ENCODE results near the gene IKZF5. TPM values are rescaled to one million over a fixed set of nuclear protein-coding genes. Genes with fewer than 3 reads are reported as not detected.
A peak's percentile ranks its signal among the peaks of the same experiment; 100 is the strongest.

IKZF5 gene
- total RNA-seq, 1 donor from 2014 or later: 19.9 TPM

DNA sequence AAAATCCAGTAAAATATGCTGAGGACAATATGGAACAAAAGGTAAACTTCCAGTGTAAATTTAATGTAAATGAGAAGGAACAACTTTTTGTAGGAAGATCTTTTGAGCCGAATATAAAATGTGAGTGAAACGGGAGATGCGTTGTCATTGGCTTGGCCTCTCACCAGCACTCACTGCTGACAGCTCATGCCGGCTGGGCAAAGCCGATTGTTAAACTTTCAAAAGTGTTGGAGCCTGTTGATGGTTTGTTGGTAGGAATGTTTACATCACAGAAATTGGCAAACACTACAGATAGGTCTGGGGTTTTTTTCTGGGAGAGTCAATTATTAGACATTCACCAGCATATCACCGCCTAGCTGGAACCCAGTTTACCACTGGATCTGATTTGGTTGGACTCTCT, 22.3 kb downstream of the IKZF5 start:
- no peak for ATAC-seq
- no peaks in the 10 kb centered on the region for H3K9me3 ChIP-seq
- no peaks in the 10 kb centered on the region for H3K27me3 ChIP-seq
- no peak overlapping the region for H3K4me3 ChIP-seq
- no peak overlapping the region for H3K27ac ChIP-seq
- TF ChIP-seq, protein P1, sequence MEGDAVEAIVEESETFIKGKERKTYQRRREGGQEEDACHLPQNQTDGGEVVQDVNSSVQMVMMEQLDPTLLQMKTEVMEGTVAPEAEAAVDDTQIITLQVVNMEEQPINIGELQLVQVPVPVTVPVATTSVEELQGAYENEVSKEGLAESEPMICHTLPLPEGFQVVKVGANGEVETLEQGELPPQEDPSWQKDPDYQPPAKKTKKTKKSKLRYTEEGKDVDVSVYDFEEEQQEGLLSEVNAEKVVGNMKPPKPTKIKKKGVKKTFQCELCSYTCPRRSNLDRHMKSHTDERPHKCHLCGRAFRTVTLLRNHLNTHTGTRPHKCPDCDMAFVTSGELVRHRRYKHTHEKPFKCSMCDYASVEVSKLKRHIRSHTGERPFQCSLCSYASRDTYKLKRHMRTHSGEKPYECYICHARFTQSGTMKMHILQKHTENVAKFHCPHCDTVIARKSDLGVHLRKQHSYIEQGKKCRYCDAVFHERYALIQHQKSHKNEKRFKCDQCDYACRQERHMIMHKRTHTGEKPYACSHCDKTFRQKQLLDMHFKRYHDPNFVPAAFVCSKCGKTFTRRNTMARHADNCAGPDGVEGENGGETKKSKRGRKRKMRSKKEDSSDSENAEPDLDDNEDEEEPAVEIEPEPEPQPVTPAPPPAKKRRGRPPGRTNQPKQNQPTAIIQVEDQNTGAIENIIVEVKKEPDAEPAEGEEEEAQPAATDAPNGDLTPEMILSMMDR (IDR thresholded peaks at IDR 0.05): no peak
- H3K4me1 ChIP-seq: no peaks in the 10 kb centered on the region
- DNase-seq: no peak
- intact Hi-C loops (cut with DNase I): no loop called here
- H3K36me3 ChIP-seq: peaks cover 11% of the 10 kb centered on the region

DNA sequence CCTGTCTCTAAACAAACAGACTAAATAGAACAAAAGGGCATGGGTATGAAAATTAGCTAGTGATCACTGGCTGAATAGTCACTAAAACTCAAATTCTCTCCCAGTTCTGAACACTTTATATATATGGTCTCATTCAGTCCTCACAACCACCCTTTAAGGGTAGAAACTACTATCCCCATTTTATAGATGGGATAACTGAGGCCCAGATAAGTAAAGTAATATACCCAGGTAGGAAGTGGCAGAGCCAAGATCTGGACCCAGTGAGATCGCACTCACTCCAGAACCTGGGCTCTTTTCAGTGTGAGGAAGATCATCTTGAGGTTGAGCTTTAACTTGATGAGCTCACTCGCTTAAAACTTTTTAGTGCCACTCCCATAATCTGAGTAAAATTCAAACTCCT, 23.9 kb downstream of the IKZF5 start:
- intact Hi-C loops (cut with DNase I): no loop called here
- TF ChIP-seq, protein P1 (IDR thresholded peaks at IDR 0.05): no peak
- Histone ChIP-seq H3K9me3 (no peaks in the 10 kb centered on the region), H3K36me3 (no peaks in the 10 kb centered on the region), H3K27me3 (no peaks in the 10 kb centered on the region), H3K4me3 (no peak overlapping the region), H3K4me1 (peaks cover under 1% of the 10 kb centered on the region), H3K27ac (no peak overlapping the region)
- DNase-seq: no peak
- ATAC-seq: no peak

DNA sequence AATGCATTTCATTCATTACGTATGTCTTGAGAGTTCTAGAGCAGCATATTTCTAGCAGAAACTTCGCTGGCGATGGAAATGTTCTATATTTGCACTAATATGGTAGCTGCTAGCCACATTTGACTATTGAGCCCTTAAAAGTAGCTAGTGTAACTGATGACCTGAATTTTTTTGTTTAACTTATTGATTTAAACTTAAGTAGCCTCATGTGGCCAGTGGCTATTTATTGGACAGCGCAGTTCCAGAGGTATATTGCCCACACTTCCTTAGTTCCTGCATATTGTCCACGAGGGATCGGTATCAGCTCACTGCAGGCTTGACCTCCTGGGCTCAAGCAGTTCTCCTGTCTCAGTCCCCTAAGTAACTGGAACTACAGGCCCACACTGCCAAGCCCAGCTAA, 24.7 kb downstream of the IKZF5 start:
- TF ChIP-seq, protein P1 (IDR thresholded peaks at IDR 0.05): no peak
- H3K27ac ChIP-seq: no peak overlapping the region
- ATAC-seq (no peak), DNase-seq (no peak)
- intact Hi-C loops (cut with DNase I): no loop called here
- no peaks in the 10 kb centered on the region for H3K36me3 ChIP-seq
- H3K4me1 ChIP-seq: peaks cover 6% of the 10 kb centered on the region
- no peaks in the 10 kb centered on the region for H3K9me3 ChIP-seq
- H3K4me3 ChIP-seq: no peak overlapping the region
- no peaks in the 10 kb centered on the region for H3K27me3 ChIP-seq

DNA sequence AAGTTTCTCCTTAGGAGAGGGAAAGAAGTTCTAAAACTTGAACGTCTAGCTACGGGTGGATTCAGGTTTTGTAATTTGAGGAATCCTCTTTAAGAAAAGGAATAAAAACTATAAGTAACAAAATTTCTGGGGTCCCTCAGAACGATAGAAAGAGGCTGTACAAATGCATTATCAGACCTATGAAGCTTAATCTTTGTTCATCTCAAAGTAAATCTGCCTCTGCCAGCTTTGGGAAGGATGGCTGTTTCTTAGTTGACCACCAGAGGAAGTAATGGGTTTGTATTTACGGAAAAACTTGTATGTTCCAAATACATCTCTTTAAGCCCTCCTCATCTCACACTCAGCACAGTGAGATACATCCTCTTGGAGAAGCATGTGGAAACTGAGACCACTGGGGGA, 27.5 kb downstream of the IKZF5 start:
- Histone ChIP-seq H3K4me1 (peaks cover 6% of the 10 kb centered on the region), H3K9me3 (no peaks in the 10 kb centered on the region), H3K27me3 (no peaks in the 10 kb centered on the region), H3K36me3 (no peaks in the 10 kb centered on the region), H3K27ac (no peak overlapping the region), H3K4me3 (peak overlapping the region; percentile 71)
- ATAC-seq: no peak
- intact Hi-C loops (cut with DNase I): no loop called here
- DNase-seq: no peak
- TF ChIP-seq, protein P1 (IDR thresholded peaks at IDR 0.05): peak; percentile 39

DNA sequence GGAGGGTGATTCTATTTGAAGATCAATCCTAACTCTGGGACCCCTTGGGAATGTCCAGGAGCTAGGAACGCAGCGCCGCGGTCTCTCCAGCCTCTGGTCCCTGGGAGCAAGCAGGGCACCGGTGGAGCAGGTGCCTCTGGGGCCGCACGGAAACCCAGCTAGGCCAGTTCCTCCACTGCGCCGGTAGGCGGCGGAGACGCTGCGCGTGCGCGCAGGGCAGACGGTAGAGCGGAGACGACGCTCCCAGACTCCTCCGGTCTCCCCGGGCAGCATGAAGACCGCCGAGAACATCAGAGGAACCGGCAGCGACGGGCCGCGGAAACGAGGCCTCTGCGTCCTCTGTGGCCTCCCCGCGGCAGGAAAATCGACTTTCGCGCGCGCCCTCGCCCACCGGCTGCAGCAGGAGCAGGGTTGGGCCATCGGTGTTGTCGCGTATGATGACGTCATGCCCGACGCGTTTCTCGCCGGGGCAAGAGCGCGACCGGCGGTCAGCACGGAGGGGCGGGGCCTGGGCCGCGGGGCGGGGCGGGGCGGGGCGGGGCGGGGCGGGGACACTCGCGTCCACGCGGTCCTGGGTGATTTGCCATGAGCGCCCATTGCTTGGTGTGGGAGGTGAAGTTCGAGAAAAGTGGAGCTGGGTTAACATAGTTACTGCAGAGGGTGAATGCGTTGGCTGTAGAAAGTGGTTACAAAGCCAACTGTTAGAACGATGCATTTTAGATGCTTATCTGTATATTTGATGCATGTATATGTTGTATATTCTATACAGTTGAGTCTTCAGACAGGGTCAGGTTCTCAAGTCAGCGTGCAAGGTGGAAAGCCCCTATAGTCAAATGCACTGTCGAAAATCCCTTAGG, 28.2 kb downstream of the IKZF5 start, which contains the start of gene PSTK:
Gene PSTK (plus strand): TSS at position 193 of the 857 bp plus-strand sequence. CDS start 79 bp downstream, at position 272.
- ATAC-seq (peak; percentile 99), DNase-seq (peak; percentile 96)
- peaks cover 6% of the 10 kb centered on the region for H3K4me1 ChIP-seq
- no peaks in the 10 kb centered on the region for H3K9me3 ChIP-seq
- H3K4me3 ChIP-seq: peak within 1 kb of the TSS; percentile 71
- peak within 1 kb of the TSS; percentile 97 for H3K27ac ChIP-seq
- intact Hi-C loops (cut with DNase I): no loop called here
- no peaks in the 10 kb centered on the region for H3K27me3 ChIP-seq
- TF ChIP-seq, protein P1 (IDR thresholded peaks at IDR 0.05): peak; percentile 92
- no peaks in the 10 kb centered on the region for H3K36me3 ChIP-seq

All from upper lobe of right lung (tissue), 1 donor.